ENCODE data around the gene BRINP3.

BRINP3 gene

GRCh38 chr1:190178827-190179226 lies 298.8 kb downstream of the BRINP3 start:
- no peaks in the 10 kb centered on the region for H3K36me3 ChIP-seq (ENCODE audit: insufficient read depth, low read length)
- no peak overlapping the region for H3K9ac ChIP-seq (ENCODE audit: low read depth, low read length)
- no peaks in the 10 kb centered on the region for H3K9me3 ChIP-seq (replicated peaks; ENCODE audit: low read length)
- peaks cover 14% of the 10 kb centered on the region for H3K4me1 ChIP-seq (ENCODE audit: control insufficient read depth, insufficient read depth, low read length)
- no peaks in the 10 kb centered on the region for H3K27me3 ChIP-seq (ENCODE audit: control insufficient read depth, insufficient read depth, low read length)
- H3K4me3 ChIP-seq (ENCODE audit: low read length), result no peak overlapping the region
- H3K4me2 ChIP-seq (ENCODE audit: low read length), result no peak overlapping the region

- H3K9me3 ChIP-seq (replicated peaks; ENCODE audit: low read length), result no peaks in the 10 kb centered on the region
- no peaks in the 10 kb centered on the region for H3K27me3 ChIP-seq (ENCODE audit: control insufficient read depth, insufficient read depth, low read length)
- H3K4me1 ChIP-seq (ENCODE audit: control insufficient read depth, insufficient read depth, low read length), result peaks cover 23% of the 10 kb centered on the region
- no peak overlapping the region for H3K9ac ChIP-seq (ENCODE audit: low read depth, low read length)
- H3K4me3 ChIP-seq (ENCODE audit: low read length), result no peak overlapping the region
- no peak overlapping the region for H3K4me2 ChIP-seq (ENCODE audit: low read length)
- H3K36me3 ChIP-seq (ENCODE audit: insufficient read depth, low read length), result no peaks in the 10 kb centered on the region
Measured at GRCh38 chr1:190177555-190177954, 300.1 kb downstream of the BRINP3 start.

- Histone ChIP-seq H3K27me3 (ENCODE audit: control insufficient read depth, insufficient read depth, low read length) (no peaks in the 10 kb centered on the region), H3K4me1 (ENCODE audit: control insufficient read depth, insufficient read depth, low read length) (peaks cover 26% of the 10 kb centered on the region), H3K4me2 (ENCODE audit: low read length) (no peak overlapping the region), H3K9me3 (replicated peaks; ENCODE audit: low read length) (no peaks in the 10 kb centered on the region), H3K36me3 (ENCODE audit: insufficient read depth, low read length) (no peaks in the 10 kb centered on the region), H3K4me3 (ENCODE audit: low read length) (no peak overlapping the region), H3K9ac (ENCODE audit: low read depth, low read length) (no peak overlapping the region)
Measured at GRCh38 chr1:190176776-190177175, 300.9 kb downstream of the BRINP3 start.

GRCh38 chr1:190175320-190175719 lies 302.3 kb downstream of the BRINP3 start:
- Histone ChIP-seq H3K27me3 (ENCODE audit: control insufficient read depth, insufficient read depth, low read length) (no peaks in the 10 kb centered on the region), H3K36me3 (ENCODE audit: insufficient read depth, low read length) (no peaks in the 10 kb centered on the region), H3K9ac (ENCODE audit: low read depth, low read length) (no peak overlapping the region), H3K4me3 (ENCODE audit: low read length) (no peak overlapping the region), H3K4me1 (ENCODE audit: control insufficient read depth, insufficient read depth, low read length) (peaks cover 34% of the 10 kb centered on the region), H3K9me3 (replicated peaks; ENCODE audit: low read length) (no peaks in the 10 kb centered on the region), H3K4me2 (ENCODE audit: low read length) (no peak overlapping the region)

DNA sequence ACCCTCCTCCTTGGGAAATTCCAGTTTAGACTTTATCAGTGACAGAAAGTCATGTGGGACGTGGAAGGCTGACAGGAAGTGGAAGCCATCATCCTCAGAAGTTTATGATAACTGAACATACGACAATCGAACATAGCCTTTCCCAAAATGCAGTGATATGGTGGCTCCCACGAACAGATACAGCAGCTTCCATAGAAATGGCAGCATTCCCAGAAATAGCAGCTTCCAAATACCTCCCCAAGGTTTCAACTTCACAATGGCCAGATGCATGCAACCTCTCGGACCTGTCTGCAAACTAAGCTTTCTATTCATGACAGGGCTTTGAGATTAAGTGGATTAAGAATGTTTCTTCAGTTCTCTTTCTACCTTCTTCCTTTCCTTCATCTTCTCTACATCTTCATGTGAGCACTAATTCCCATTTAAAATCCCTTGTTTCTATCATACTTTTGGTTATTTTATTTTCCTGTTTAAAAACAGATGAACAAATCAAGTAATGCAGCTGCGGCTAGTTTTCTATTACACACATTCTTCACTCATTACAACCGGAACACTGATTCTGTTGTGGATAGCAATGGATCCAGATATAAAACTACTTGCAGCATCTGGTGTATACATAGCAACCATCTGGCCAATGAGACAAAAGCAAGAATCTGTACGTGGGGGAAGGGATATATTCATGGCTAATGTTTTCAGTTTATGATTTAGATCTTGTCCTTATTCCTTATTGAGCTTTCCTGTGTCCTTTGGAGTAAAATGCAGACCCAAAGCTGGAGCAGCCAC lies 304.8 kb downstream of the BRINP3 start:
- no peak overlapping the region for H3K9ac ChIP-seq (ENCODE audit: low read depth, low read length)
- peak overlapping the region; percentile 11 for H3K4me3 ChIP-seq (ENCODE audit: low read length)
- peak overlapping the region; percentile 53 for H3K4me2 ChIP-seq (ENCODE audit: low read length)
- no peaks in the 10 kb centered on the region for H3K27me3 ChIP-seq (ENCODE audit: control insufficient read depth, insufficient read depth, low read length)
- H3K4me1 ChIP-seq (ENCODE audit: control insufficient read depth, insufficient read depth, low read length), result peaks cover 56% of the 10 kb centered on the region
- H3K9me3 ChIP-seq (replicated peaks; ENCODE audit: low read length), result no peaks in the 10 kb centered on the region
- no peaks in the 10 kb centered on the region for H3K36me3 ChIP-seq (ENCODE audit: insufficient read depth, low read length)

DNA sequence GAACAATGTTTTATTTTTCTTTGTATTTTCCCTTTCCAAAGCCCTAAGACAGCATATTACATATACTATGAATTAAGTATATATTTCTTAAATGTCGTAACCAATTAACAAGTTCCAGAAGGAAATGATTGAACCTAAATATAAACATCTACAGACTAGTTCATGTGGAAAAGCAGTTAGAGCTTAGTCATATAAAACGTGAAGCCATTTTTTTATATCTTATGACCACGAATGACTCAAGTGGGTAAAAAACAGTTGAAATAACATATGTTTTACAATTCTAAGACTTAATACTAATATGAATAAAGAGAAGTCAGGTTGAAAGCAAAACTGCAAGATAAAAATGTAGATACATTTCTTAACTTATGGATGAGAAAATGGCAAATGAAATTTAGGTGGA lies 307.3 kb downstream of the BRINP3 start:
- Histone ChIP-seq H3K4me1 (ENCODE audit: control insufficient read depth, insufficient read depth, low read length) (peaks cover 57% of the 10 kb centered on the region), H3K36me3 (ENCODE audit: insufficient read depth, low read length) (no peaks in the 10 kb centered on the region), H3K4me2 (ENCODE audit: low read length) (peak overlapping the region; percentile 29), H3K4me3 (ENCODE audit: low read length) (no peak overlapping the region), H3K9ac (ENCODE audit: low read depth, low read length) (peak overlapping the region; percentile 59), H3K27me3 (ENCODE audit: control insufficient read depth, insufficient read depth, low read length) (no peaks in the 10 kb centered on the region), H3K9me3 (replicated peaks; ENCODE audit: low read length) (no peaks in the 10 kb centered on the region)

- Histone ChIP-seq H3K4me1 (ENCODE audit: control insufficient read depth, insufficient read depth, low read length) (peaks cover 50% of the 10 kb centered on the region), H3K9ac (ENCODE audit: low read depth, low read length) (peak overlapping the region; percentile 59), H3K27me3 (ENCODE audit: control insufficient read depth, insufficient read depth, low read length) (no peaks in the 10 kb centered on the region), H3K36me3 (ENCODE audit: insufficient read depth, low read length) (no peaks in the 10 kb centered on the region), H3K9me3 (replicated peaks; ENCODE audit: low read length) (no peaks in the 10 kb centered on the region), H3K4me3 (ENCODE audit: low read length) (no peak overlapping the region), H3K4me2 (ENCODE audit: low read length) (peak overlapping the region; percentile 63)
Measured at GRCh38 chr1:190169311-190170067, 308.2 kb downstream of the BRINP3 start.

DNA sequence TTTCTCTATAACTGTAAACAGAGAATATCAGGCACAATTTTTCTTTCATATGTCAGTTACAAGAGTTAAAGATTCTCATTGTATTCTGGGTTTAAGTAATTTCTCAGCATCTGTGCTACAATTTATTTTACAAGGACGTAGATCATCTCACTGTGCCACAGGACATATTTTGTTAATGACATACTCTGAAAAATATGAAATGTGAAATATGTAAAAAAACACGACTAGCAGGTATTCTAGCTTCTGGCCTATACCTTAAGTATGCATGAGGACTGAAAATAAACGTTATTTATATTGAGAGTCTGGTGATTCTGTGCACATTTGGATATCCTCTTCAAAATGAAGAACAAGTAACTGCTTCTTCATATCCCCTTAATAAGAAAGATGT lies 308.8 kb downstream of the BRINP3 start:
- no peak overlapping the region for H3K4me3 ChIP-seq (ENCODE audit: low read length)
- H3K36me3 ChIP-seq (ENCODE audit: insufficient read depth, low read length), result no peaks in the 10 kb centered on the region
- no peaks in the 10 kb centered on the region for H3K27me3 ChIP-seq (ENCODE audit: control insufficient read depth, insufficient read depth, low read length)
- no peaks in the 10 kb centered on the region for H3K9me3 ChIP-seq (replicated peaks; ENCODE audit: low read length)
- peak overlapping the region; percentile 37 for H3K9ac ChIP-seq (ENCODE audit: low read depth, low read length)
- H3K4me1 ChIP-seq (ENCODE audit: control insufficient read depth, insufficient read depth, low read length), result peaks cover 50% of the 10 kb centered on the region
- H3K4me2 ChIP-seq (ENCODE audit: low read length), result peak overlapping the region; percentile 63

GRCh38 chr1:190168116-190168892 lies 309.4 kb downstream of the BRINP3 start:
- Histone ChIP-seq H3K4me2 (ENCODE audit: low read length) (peak overlapping the region; percentile 63), H3K27me3 (ENCODE audit: control insufficient read depth, insufficient read depth, low read length) (no peaks in the 10 kb centered on the region), H3K4me3 (ENCODE audit: low read length) (peak overlapping the region; percentile 1), H3K9me3 (replicated peaks; ENCODE audit: low read length) (no peaks in the 10 kb centered on the region), H3K9ac (ENCODE audit: low read depth, low read length) (peak overlapping the region; percentile 37), H3K36me3 (ENCODE audit: insufficient read depth, low read length) (no peaks in the 10 kb centered on the region), H3K4me1 (ENCODE audit: control insufficient read depth, insufficient read depth, low read length) (peaks cover 49% of the 10 kb centered on the region)

DNA sequence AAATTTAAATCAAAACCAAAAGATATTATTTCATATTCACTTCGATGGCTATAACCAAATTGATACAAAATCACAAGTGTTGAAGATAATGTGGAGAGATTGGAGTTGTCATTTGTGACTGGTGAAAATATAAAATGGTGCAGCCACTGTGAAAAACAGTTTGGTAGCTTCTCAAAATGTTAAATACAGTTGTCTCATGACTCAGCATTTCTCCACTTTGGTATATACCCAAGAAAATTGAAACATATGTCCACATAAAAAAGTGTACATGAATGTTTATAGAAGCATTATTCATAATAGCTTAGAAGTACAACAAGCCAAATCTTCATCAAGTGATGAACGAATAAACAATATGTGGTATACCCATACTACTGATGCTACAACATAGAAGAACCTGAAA lies 318.5 kb downstream of the BRINP3 start:
- Histone ChIP-seq H3K4me1 (ENCODE audit: control insufficient read depth, insufficient read depth, low read length) (peaks cover 10% of the 10 kb centered on the region), H3K9me3 (replicated peaks; ENCODE audit: low read length) (no peaks in the 10 kb centered on the region), H3K4me3 (ENCODE audit: low read length) (no peak overlapping the region), H3K27me3 (ENCODE audit: control insufficient read depth, insufficient read depth, low read length) (no peaks in the 10 kb centered on the region), H3K4me2 (ENCODE audit: low read length) (no peak overlapping the region), H3K36me3 (ENCODE audit: insufficient read depth, low read length) (no peaks in the 10 kb centered on the region), H3K9ac (ENCODE audit: low read depth, low read length) (no peak overlapping the region)

GRCh38 chr1:190154744-190155143 lies 322.9 kb downstream of the BRINP3 start:
- no peaks in the 10 kb centered on the region for H3K27me3 ChIP-seq (ENCODE audit: control insufficient read depth, insufficient read depth, low read length)
- no peak overlapping the region for H3K9ac ChIP-seq (ENCODE audit: low read depth, low read length)
- no peaks in the 10 kb centered on the region for H3K9me3 ChIP-seq (replicated peaks; ENCODE audit: low read length)
- H3K36me3 ChIP-seq (ENCODE audit: insufficient read depth, low read length), result no peaks in the 10 kb centered on the region
- H3K4me1 ChIP-seq (ENCODE audit: control insufficient read depth, insufficient read depth, low read length), result no peaks in the 10 kb centered on the region
- H3K4me2 ChIP-seq (ENCODE audit: low read length), result no peak overlapping the region
- no peak overlapping the region for H3K4me3 ChIP-seq (ENCODE audit: low read length)

Data from skeletal muscle satellite cell (primary cell).